ENCODE measurements around the gene UNC80.

DNA sequence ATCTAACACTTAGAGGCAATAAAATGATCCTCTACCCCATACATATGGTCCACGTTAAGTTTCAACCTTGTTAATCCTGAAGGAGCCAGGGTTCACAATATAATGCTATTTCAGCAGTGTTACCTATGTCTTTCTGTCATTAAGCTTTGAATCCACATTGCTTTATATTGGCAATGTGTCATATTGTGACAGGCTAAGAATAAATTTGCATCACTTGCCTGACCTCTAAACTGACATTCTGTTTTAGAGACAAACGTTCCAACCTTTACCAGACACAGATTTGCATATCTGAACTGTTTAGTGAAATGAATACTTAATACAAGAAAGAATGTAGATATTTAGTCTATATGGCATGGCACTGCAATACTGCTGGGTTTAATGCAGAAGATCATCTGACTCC is 98.4 kb downstream of the UNC80 start:
- TF ChIP-seq EZH2 (IDR thresholded peaks at IDR 0.05; ENCODE audit: insufficient read depth, poor library complexity, severe bottlenecking) (no peak), EZH2phosphoT487 (IDR thresholded peaks at IDR 0.05; ENCODE audit: insufficient read depth, low read depth) (no peak)

Measured in GM23248 (cell line).